ENCODE measurements around the gene SNRNP40. TPM values are rescaled to one million over a fixed set of nuclear protein-coding genes. Genes with fewer than 3 reads are reported as not detected.

Gene SNRNP40
- total and polyA plus RNA-seq, 2 donors (not counting 1 experiment from before 2014, with no cell fraction given) = 31.7 to 65.6 TPM

GRCh38 chr1:31272369-31272768 is 24.2 kb downstream of the SNRNP40 start:
- Histone ChIP-seq H4K20me1 (ENCODE audit: control insufficient read depth, insufficient read depth, low read length, poor library complexity, severe bottlenecking) (peaks cover 4% of the 10 kb centered on the region), H3K27me3 (replicated peaks in 1 of 4; ENCODE audit: control extremely low read depth in 1 of 4, control insufficient read depth in 3 of 4, insufficient read depth in 4 of 4, low read length in 3 of 4) (no peaks in the 10 kb centered on the region), H3K9me3 (ENCODE audit: control extremely low read depth in 1 of 3, control insufficient read depth in 2 of 3, insufficient read depth in 1 of 3, low read length in 2 of 3) (no peaks in the 10 kb centered on the region), H3K4me1 (ENCODE audit: control insufficient read depth in 2 of 2, insufficient read depth in 2 of 2, low read length in 2 of 2) (no peaks in the 10 kb centered on the region), H3K27ac (ENCODE audit: low read length in 2 of 2) (no peak overlapping the region), H3K4me3 (ENCODE audit: control extremely low read depth in 1 of 5, extremely low read depth in 1 of 5, insufficient read depth in 1 of 5, low read depth in 2 of 5, low read length in 4 of 5) (no peak overlapping the region), H3K79me2 (ENCODE audit: control insufficient read depth, insufficient read depth, low read length) (peaks cover 3% of the 10 kb centered on the region), H2AFZ (ENCODE audit: insufficient read depth, low read depth, low read length, poor library complexity, severe bottlenecking) (no peak overlapping the region), H3K36me3 (replicated peaks in 1 of 2; ENCODE audit: control extremely low read depth in 1 of 2, control insufficient read depth in 1 of 2, extremely low read depth in 1 of 2, insufficient read depth in 2 of 2, low read length in 1 of 2) (peaks cover 19 to 61% of the 10 kb centered on the region in 2 experiments), H3K9ac (ENCODE audit: low read length) (no peak overlapping the region), H3K4me2 (replicated peaks; ENCODE audit: low read depth, low read length, poor library complexity, severe bottlenecking) (no peak overlapping the region)
- ChIA-PET POLR2A (no interaction called here), CTCF (interaction anchor here (0.9 to 1.2 kb wide), 2 partner anchors 8 to 36 kb away, joined by 3 read pairs; no protein-coding TSS in a partner anchor)
- no peak overlapping the region for H3K4me3 Mint-ChIP-seq
- no peak for ATAC-seq (ENCODE audit: low read depth)
- no peak for TF ChIP-seq EZH2 (IDR thresholded peaks at IDR 0.05; ENCODE audit: borderline replicate concordance, insufficient read depth, low read depth, low read length, poor library complexity, severe bottlenecking)
- no peak for TF ChIP-seq CTCF (IDR thresholded peaks at IDR 0.05)
- intact Hi-C loops (cut with micrococcal nuclease) = no loop called here
- no peaks in the 10 kb centered on the region for H3K27me3 Mint-ChIP-seq
- H3K4me1 Mint-ChIP-seq = no peaks in the 10 kb centered on the region
- H3K9me3 Mint-ChIP-seq (ENCODE audit: insufficient read depth) = no peaks in the 10 kb centered on the region
- WGBS (ENCODE audit: insufficient coverage) = no CpG with 5 or more reads among the region's 3 CpGs
- no peak overlapping the region for H3K27ac Mint-ChIP-seq
- DNase-seq = no peak

- ATAC-seq (ENCODE audit: low read depth) (no peak), DNase-seq (no peak)
- peaks cover 19 to 77% of the 10 kb centered on the region in 2 experiments for H3K36me3 ChIP-seq (replicated peaks in 1 of 2; ENCODE audit: control extremely low read depth in 1 of 2, control insufficient read depth in 1 of 2, extremely low read depth in 1 of 2, insufficient read depth in 2 of 2, low read length in 1 of 2)
- TF ChIP-seq EZH2 (IDR thresholded peaks at IDR 0.05; ENCODE audit: borderline replicate concordance, insufficient read depth, low read depth, low read length, poor library complexity, severe bottlenecking) = no peak
- TF ChIP-seq CTCF (IDR thresholded peaks at IDR 0.05) = no peak
- no peak overlapping the region for H3K4me3 Mint-ChIP-seq
- H2AFZ ChIP-seq (ENCODE audit: insufficient read depth, low read depth, low read length, poor library complexity, severe bottlenecking) = no peak overlapping the region
- ChIA-PET CTCF (no interaction called here), POLR2A (interaction anchor here (0.6 kb wide), 1 partner anchor 13 kb away, joined by 3 read pairs; no protein-coding TSS in a partner anchor)
- H3K9me3 Mint-ChIP-seq (ENCODE audit: insufficient read depth) = no peaks in the 10 kb centered on the region
- H3K27me3 ChIP-seq (replicated peaks in 1 of 4; ENCODE audit: control extremely low read depth in 1 of 4, control insufficient read depth in 3 of 4, insufficient read depth in 4 of 4, low read length in 3 of 4) = no peaks in the 10 kb centered on the region
- H3K27me3 Mint-ChIP-seq = no peaks in the 10 kb centered on the region
- no peak overlapping the region for H3K9ac ChIP-seq (ENCODE audit: low read length)
- no peak overlapping the region for H3K4me3 ChIP-seq (ENCODE audit: control extremely low read depth in 1 of 5, extremely low read depth in 1 of 5, insufficient read depth in 1 of 5, low read depth in 2 of 5, low read length in 4 of 5)
- no peak overlapping the region for H3K4me2 ChIP-seq (replicated peaks; ENCODE audit: low read depth, low read length, poor library complexity, severe bottlenecking)
- no peak overlapping the region for H3K27ac ChIP-seq (ENCODE audit: low read length in 2 of 2)
- no peaks in the 10 kb centered on the region for H3K9me3 ChIP-seq (ENCODE audit: control extremely low read depth in 1 of 3, control insufficient read depth in 2 of 3, insufficient read depth in 1 of 3, low read length in 2 of 3)
- no peaks in the 10 kb centered on the region for H3K4me1 ChIP-seq (ENCODE audit: control insufficient read depth in 2 of 2, insufficient read depth in 2 of 2, low read length in 2 of 2)
- H4K20me1 ChIP-seq (ENCODE audit: control insufficient read depth, insufficient read depth, low read length, poor library complexity, severe bottlenecking) = no peaks in the 10 kb centered on the region
- no peaks in the 10 kb centered on the region for H3K4me1 Mint-ChIP-seq
- WGBS (ENCODE audit: insufficient coverage) = 100% methylated on average over 2 of the region's 2 CpGs
- H3K27ac Mint-ChIP-seq = no peak overlapping the region
- H3K79me2 ChIP-seq (ENCODE audit: control insufficient read depth, insufficient read depth, low read length) = no peaks in the 10 kb centered on the region
- intact Hi-C loops (cut with micrococcal nuclease) = no loop called here
Observed at GRCh38 chr1:31266547-31266946, 30.0 kb downstream of the SNRNP40 start.

Measured in B cell (primary cell).